ENCODE results near the gene KLK12.

Gene KLK12

GRCh38 chr19:51079481-51080110 is 44.8 kb upstream of the KLK12 start:
- TF ChIP-seq CTCF (IDR thresholded peaks at IDR 0.05; ENCODE audit: low read depth, low read length): no peak
- no peak for DNase-seq (ENCODE audit: low read depth, low spot score)
- no peak overlapping the region for H3K4me3 ChIP-seq (ENCODE audit: low read depth, low read length)
- in situ Hi-C loops (cut with HindIII; ENCODE audit: low sequenced_read_pairs): no loop called here

- no peak for DNase-seq (ENCODE audit: low read depth, low spot score)
- in situ Hi-C loops (cut with HindIII; ENCODE audit: low sequenced_read_pairs): no loop called here
- no peak overlapping the region for H3K4me3 ChIP-seq (ENCODE audit: low read depth, low read length)
- TF ChIP-seq CTCF (IDR thresholded peaks at IDR 0.05; ENCODE audit: low read depth, low read length): no peak
Measured at GRCh38 chr19:51078731-51079130, 43.9 kb upstream of the KLK12 start.

GRCh38 chr19:51078104-51078503 is 43.3 kb upstream of the KLK12 start:
- DNase-seq (ENCODE audit: low read depth, low spot score): no peak
- H3K4me3 ChIP-seq (ENCODE audit: low read depth, low read length): no peak overlapping the region
- in situ Hi-C loops (cut with HindIII; ENCODE audit: low sequenced_read_pairs): no loop called here
- TF ChIP-seq CTCF (IDR thresholded peaks at IDR 0.05; ENCODE audit: low read depth, low read length): no peak

GRCh38 chr19:51076631-51077213 is 41.9 kb upstream of the KLK12 start:
- no peak overlapping the region for H3K4me3 ChIP-seq (ENCODE audit: low read depth, low read length)
- in situ Hi-C loops (cut with HindIII; ENCODE audit: low sequenced_read_pairs): no loop called here
- no peak for DNase-seq (ENCODE audit: low read depth, low spot score)
- TF ChIP-seq CTCF (IDR thresholded peaks at IDR 0.05; ENCODE audit: low read depth, low read length): no peak

- no peak for DNase-seq (ENCODE audit: low read depth, low spot score)
- no peak for TF ChIP-seq CTCF (IDR thresholded peaks at IDR 0.05; ENCODE audit: low read depth, low read length)
- no peak overlapping the region for H3K4me3 ChIP-seq (ENCODE audit: low read depth, low read length)
- in situ Hi-C loops (cut with HindIII; ENCODE audit: low sequenced_read_pairs): no loop called here
Measured at GRCh38 chr19:51075998-51076397, 41.2 kb upstream of the KLK12 start.

GRCh38 chr19:51071095-51071405 is 36.2 kb upstream of the KLK12 start:
- no peak for DNase-seq (ENCODE audit: low read depth, low spot score)
- in situ Hi-C loops (cut with HindIII; ENCODE audit: low sequenced_read_pairs): no loop called here
- TF ChIP-seq CTCF (IDR thresholded peaks at IDR 0.05; ENCODE audit: low read depth, low read length): no peak
- no peak overlapping the region for H3K4me3 ChIP-seq (ENCODE audit: low read depth, low read length)

Measured in astrocyte of the spinal cord (primary cell).